WERI-Rb-1 (cell line): ENCODE measurements around the gene OTUD7B.
"Not testable (repeated sequence)": the region's sequence is repeated elsewhere in the genome, so short reads cannot be mapped to it uniquely, and the experiment has no call there.

Experiments used
- DNase-seq: peaks from one replicate; pipeline ENCODE4 v3.0.0-alpha.2; 2020
- H3K27ac ChIP-seq: fragments of 250-450 bp; sonication (Bioruptor Pico); 2 replicates; pipeline ENCODE4 v1.5.1; 2020; ENCODE audit warnings: mild to moderate bottlenecking, moderate library complexity
- H3K27me3 ChIP-seq: fragments of 250-450 bp; sonication (Bioruptor Pico); 2 replicates; pipeline ENCODE4 v1.5.1; 2021; ENCODE audit warnings: mild to moderate bottlenecking, low read depth, moderate library complexity; ENCODE audit not compliant: insufficient read depth, severe bottlenecking
- H3K36me3 ChIP-seq: fragments of 250-450 bp; sonication (Bioruptor Pico); 2 replicates; pipeline ENCODE4 v1.5.1; 2020; ENCODE audit warnings: mild to moderate bottlenecking, moderate library complexity
- H3K4me3 ChIP-seq: 2 replicates; pipeline ENCODE4 v1.5.1; 2011; ENCODE audit warnings: low read depth, mild to moderate bottlenecking, control low read depth, low read length
- H3K9me3 ChIP-seq: fragments of 250-450 bp; sonication (Bioruptor Pico); 2 replicates; pipeline ENCODE4 v1.5.1; 2021; ENCODE audit warnings: mild to moderate bottlenecking, moderate library complexity; ENCODE audit not compliant: severe bottlenecking
- CTCF ChIP-seq: IDR thresholded peaks from 2 replicates; pipeline ENCODE4 v1.5.1; 2011; ENCODE audit warnings: low read depth, mild to moderate bottlenecking, control low read depth, inconsistent platforms, low read length

Gene OTUD7B

GRCh38 chr1:149963358-149963757, 47.2 kb downstream of the OTUD7B start:
- TF ChIP-seq CTCF = no peak
- Histone ChIP-seq H3K27me3 (no peaks in the 10 kb centered on the region), H3K9me3 (peaks cover 3% of the 10 kb centered on the region), H3K27ac (no peak overlapping the region), H3K36me3 (peaks cover 90% of the 10 kb centered on the region), H3K4me3 (no peak overlapping the region)
- no peak for DNase-seq

- TF ChIP-seq CTCF = no peak
- Histone ChIP-seq H3K27me3 (no peaks in the 10 kb centered on the region), H3K27ac (no peak overlapping the region; the same call in 1 of the 2 replicates), H3K36me3 (peaks cover 91% of the 10 kb centered on the region), H3K4me3 (no peak overlapping the region), H3K9me3 (peaks cover 8% of the 10 kb centered on the region)
- no peak for DNase-seq
Measured at GRCh38 chr1:149962736-149963135, 47.8 kb downstream of the OTUD7B start.

GRCh38 chr1:149962039-149962647, 48.4 kb downstream of the OTUD7B start:
- Histone ChIP-seq H3K27ac (no peak overlapping the region; the same call in 1 of the 2 replicates), H3K36me3 (peaks cover 91% of the 10 kb centered on the region), H3K4me3 (no peak overlapping the region), H3K27me3 (no peaks in the 10 kb centered on the region), H3K9me3 (peaks cover 12% of the 10 kb centered on the region)
- peak; percentile 71 for DNase-seq
- TF ChIP-seq CTCF = peak; percentile 62

- Histone ChIP-seq H3K36me3 (peaks cover 59% of the 10 kb centered on the region), H3K9me3 (peaks cover 25% of the 10 kb centered on the region)
- H3K4me3 ChIP-seq, H3K27me3 ChIP-seq, H3K27ac ChIP-seq, DNase-seq: not testable (repeated sequence)
Measured at GRCh38 chr1:149957548-149957947, 53.0 kb downstream of the OTUD7B start.

- DNase-seq = no peak
- Histone ChIP-seq H3K27ac (no peak overlapping the region), H3K27me3 (no peaks in the 10 kb centered on the region), H3K4me3 (no peak overlapping the region), H3K9me3 (peaks cover 11% of the 10 kb centered on the region), H3K36me3 (peaks cover 61% of the 10 kb centered on the region)
- TF ChIP-seq CTCF = no peak
Measured at GRCh38 chr1:149949911-149950310, 60.6 kb downstream of the OTUD7B start.

GRCh38 chr1:149945206-149945605, 65.3 kb downstream of the OTUD7B start:
- no peaks in the 10 kb centered on the region for H3K9me3 ChIP-seq
- no peaks in the 10 kb centered on the region for H3K27me3 ChIP-seq
- H3K27ac ChIP-seq = no peak overlapping the region
- H3K36me3 ChIP-seq = peaks cover 67% of the 10 kb centered on the region
- no peak overlapping the region for H3K4me3 ChIP-seq
- no peak for TF ChIP-seq CTCF
- no peak for DNase-seq
